GM12875 (cell line): ENCODE data around the gene UBE2E1.

Source experiments
- H3K4me3 ChIP-seq: one replicate; pipeline ENCODE4 v1.5.1; 2011; ENCODE audit warnings: low read depth, low read length, control low read depth
- CTCF ChIP-seq: IDR thresholded peaks from 2 replicates; pipeline ENCODE4 v1.5.1; 2011; ENCODE audit warnings: low read depth, mild to moderate bottlenecking, control low read depth, inconsistent platforms, low read length, moderate library complexity, borderline replicate concordance; ENCODE audit not compliant: insufficient read depth

The UBE2E1 gene

DNA sequence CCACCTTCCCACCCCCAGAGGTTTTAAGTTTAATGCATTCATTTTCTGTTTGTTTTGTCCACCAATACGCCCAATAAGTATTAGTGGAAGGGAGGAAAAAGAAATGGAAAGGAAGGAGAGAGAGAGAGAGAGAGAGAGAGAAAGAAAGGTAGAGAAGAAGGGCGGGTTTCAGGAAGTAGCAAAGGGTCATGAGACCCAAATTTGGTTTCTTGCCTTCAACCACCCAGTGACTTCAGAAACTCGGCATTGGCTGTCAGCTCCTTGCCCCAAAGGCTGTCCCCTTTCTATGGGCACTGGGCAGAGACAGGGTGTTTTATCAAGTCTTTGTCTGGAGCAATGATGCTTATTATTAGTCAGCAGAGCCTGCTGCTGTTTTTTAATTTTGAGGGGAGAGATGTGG, 125.8 kb downstream of the UBE2E1 start:
- no peak for TF ChIP-seq CTCF
- H3K4me3 ChIP-seq: no peak overlapping the region

- no peak overlapping the region for H3K4me3 ChIP-seq
- no peak for TF ChIP-seq CTCF
Observed at GRCh38 chr3:23932571-23932970, 126.8 kb downstream of the UBE2E1 start.

- TF ChIP-seq CTCF: no peak
- H3K4me3 ChIP-seq: no peak overlapping the region
Observed at GRCh38 chr3:23934253-23934652, 128.5 kb downstream of the UBE2E1 start.

GRCh38 chr3:23937296-23937695, 131.5 kb downstream of the UBE2E1 start:
- TF ChIP-seq CTCF: no peak
- no peak overlapping the region for H3K4me3 ChIP-seq

DNA sequence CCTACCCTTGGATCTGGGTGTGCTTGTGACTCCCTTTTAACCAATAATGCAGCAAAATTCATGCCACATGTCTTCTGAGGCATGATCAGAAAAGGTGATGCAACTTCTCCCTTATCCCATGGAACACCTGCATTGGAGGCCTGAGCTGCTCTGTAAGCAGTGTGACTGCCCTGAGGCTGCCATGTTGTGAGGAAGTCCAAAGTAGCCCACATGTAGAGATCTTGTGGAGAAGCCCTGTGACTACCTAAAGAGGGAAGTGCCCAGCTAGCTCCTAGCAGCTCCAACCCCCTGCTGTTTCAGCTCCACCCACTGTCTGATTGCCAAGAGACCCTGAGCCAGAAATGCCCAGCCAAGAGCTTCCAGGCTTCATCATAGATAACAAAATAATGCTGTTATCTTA, 132.9 kb downstream of the UBE2E1 start:
- TF ChIP-seq CTCF: no peak
- H3K4me3 ChIP-seq: no peak overlapping the region

DNA sequence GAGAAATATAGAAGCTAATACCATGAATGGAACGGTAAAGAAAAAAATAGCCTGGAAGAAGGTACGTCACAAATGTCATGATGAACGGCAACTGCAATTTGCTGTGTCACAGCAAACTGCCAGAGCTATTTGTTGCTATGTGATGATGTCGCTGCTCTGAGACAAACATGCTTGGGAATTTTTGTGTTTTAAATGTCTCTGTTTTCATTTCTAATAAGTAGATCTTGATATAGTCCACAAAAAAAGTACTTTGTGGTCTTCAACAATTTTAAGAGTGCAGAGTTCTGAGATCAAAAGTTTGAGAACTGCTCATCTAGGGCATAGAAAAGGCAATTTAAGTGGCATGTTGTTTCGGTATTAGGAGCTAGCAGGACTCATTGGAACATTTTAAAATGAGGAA, 135.0 kb downstream of the UBE2E1 start:
- no peak for TF ChIP-seq CTCF
- H3K4me3 ChIP-seq: no peak overlapping the region
